ENCODE measurements around the gene SORCS1.

GRCh38 chr10:107213861-107214260, 49.4 kb upstream of the SORCS1 start:
- TF ChIP-seq CTCF (IDR thresholded peaks at IDR 0.05) (no peak), POLR2A (IDR thresholded peaks at IDR 0.05) (no peak), POLR2AphosphoS5 (IDR thresholded peaks at IDR 0.05) (no peak)
